ENCODE results near the gene CRACDL. TPM values are rescaled to one million over a fixed set of nuclear protein-coding genes. Genes with fewer than 3 reads are reported as not detected.
A peak's percentile ranks its signal among the peaks of the same experiment; 100 is the strongest.

The CRACDL gene
- total RNA-seq, 1 donor from 2014 or later, result 3.0 TPM

DNA sequence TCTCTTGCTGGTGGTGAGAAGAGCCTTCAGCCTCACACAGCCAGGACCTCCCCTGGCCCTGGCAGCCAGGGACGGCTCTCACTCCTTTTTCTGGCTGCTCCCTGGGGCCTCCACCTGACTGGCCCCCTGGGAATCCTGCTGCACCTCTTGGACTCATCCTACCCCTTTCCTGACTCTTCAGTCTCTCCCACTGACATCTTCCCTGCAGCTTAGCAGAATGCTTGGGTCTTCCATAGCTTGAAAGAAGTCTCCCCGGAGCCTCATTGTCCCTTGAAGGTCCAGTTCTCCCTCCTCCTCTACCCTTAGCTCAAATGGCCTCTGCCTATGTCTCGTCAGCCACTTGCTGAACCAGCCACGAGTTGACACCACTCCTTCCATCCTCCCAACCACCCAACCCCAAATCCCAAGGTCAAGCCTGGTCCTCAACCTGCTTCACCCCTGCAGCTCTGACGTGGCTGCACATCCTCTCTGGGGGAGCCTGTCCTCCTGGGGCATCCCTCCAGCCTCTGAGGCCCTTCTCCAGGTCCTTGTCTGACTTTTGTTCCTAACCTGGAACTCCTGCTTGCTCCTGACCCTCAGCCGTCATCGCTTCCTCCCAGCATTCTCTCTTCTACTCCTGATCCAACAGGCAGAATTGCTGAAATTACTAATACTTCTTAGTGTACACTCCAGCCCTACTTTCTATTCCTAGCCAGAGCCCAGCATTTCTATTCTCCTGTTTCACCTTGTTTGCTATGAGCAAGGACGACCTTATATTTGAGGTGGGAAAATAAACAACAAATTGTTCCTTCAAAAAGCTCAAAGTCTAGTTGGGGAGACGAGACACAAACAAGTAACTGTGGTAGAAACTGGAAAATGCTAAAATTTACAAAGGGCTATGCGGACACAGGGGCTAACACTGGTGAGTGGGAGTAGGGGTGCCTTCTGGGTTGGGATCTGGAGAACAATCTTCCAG lies 136.4 kb downstream of the CRACDL start:
- no peaks in the 10 kb centered on the region for H3K9me3 ChIP-seq (replicated peaks)
- TF ChIP-seq, protein P1, sequence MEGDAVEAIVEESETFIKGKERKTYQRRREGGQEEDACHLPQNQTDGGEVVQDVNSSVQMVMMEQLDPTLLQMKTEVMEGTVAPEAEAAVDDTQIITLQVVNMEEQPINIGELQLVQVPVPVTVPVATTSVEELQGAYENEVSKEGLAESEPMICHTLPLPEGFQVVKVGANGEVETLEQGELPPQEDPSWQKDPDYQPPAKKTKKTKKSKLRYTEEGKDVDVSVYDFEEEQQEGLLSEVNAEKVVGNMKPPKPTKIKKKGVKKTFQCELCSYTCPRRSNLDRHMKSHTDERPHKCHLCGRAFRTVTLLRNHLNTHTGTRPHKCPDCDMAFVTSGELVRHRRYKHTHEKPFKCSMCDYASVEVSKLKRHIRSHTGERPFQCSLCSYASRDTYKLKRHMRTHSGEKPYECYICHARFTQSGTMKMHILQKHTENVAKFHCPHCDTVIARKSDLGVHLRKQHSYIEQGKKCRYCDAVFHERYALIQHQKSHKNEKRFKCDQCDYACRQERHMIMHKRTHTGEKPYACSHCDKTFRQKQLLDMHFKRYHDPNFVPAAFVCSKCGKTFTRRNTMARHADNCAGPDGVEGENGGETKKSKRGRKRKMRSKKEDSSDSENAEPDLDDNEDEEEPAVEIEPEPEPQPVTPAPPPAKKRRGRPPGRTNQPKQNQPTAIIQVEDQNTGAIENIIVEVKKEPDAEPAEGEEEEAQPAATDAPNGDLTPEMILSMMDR (IDR thresholded peaks at IDR 0.05; ENCODE audit: borderline replicate concordance), result no peak
- H3K36me3 ChIP-seq, result no peaks in the 10 kb centered on the region
- peak overlapping the region; percentile 78 for H3K27ac ChIP-seq (replicated peaks)
- intact Hi-C loops (cut with micrococcal nuclease), result no loop called here
- H3K4me3 ChIP-seq, result no peak overlapping the region
- H3K4me1 ChIP-seq, result peaks cover 24% of the 10 kb centered on the region
- no peaks in the 10 kb centered on the region for H3K27me3 ChIP-seq (ENCODE audit: low read depth)
- no peak for DNase-seq

DNA sequence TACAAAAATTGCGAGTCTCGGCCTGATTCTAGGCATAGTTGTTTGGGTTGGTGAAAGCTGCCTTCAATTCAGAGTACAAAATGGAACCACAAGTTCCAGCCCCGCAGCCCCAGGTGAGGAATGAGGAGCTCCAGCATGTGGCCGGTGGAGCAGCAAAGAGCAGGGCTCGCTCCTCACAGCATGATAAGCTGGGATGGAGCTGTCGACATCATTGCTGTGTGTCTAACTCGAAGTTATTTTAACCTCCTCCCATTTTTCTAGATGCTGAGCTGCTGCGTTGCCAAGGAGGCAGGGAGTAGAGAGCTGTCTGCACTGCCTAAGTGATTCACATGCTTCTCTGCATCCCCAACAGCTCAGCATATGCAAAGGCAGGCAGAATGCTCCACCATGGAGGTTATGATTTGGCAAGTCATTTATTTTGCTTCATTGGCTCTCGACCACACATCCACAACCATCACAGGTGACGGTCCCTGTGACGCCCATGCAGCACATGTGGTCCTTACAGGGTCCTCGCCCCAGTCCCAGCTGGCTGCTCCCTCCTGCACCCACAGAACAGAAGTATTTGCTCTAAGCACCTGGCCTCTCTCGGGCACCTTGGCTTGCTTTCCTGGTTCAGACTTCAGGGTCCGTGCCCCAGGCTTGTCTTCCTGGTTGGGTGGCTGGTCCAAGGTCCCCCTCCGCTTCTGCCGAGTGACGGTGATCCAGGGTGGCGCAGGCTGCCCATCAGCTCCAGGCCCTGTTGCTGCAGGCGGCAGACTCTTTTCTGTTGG lies 139.1 kb downstream of the CRACDL start:
- intact Hi-C loops (cut with micrococcal nuclease), result no loop called here
- no peak for DNase-seq
- H3K4me1 ChIP-seq, result peaks cover 24% of the 10 kb centered on the region
- TF ChIP-seq, protein P1 (IDR thresholded peaks at IDR 0.05; ENCODE audit: borderline replicate concordance), result no peak
- H3K27ac ChIP-seq (replicated peaks), result no peak overlapping the region
- peaks cover 16% of the 10 kb centered on the region for H3K36me3 ChIP-seq
- no peak overlapping the region for H3K4me3 ChIP-seq
- no peaks in the 10 kb centered on the region for H3K27me3 ChIP-seq (ENCODE audit: low read depth)
- H3K9me3 ChIP-seq (replicated peaks), result no peaks in the 10 kb centered on the region

DNA sequence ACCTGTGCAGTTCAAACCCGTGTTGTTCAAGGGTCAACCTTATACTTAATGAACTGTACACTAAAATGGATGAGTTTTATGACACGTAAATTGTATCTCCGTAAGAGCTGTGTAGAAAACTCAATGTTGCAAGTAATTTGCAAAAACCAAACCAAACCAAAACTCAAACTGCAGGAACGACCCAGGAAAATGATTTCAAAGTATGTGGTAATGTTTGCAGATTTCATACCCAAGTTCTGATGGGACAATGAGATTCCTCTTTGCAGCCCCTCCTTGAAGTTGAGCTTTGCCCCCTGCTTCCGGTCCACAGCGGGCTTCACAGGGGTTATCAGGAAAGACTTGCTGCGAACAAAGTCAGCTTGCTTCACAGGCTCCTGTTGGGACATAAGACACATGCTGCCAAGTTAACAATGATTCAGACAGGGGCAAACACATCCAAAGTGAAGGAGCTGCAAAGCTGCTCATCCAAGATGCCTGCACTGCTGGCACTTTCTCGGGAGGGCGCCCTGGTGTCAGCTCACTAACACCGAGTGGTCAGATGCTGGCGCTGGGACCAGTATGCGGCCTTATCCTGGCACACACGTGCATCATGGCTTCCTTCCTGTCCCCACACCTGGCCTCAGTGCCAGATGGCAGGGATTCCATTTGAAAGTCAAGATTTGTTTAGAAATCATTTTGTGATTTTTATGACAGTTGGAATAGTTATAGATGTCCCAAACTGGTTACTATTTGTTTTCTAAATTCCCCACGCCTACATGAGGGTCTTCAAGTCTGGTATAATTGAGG lies 139.9 kb downstream of the CRACDL start:
- TF ChIP-seq, protein P1 (IDR thresholded peaks at IDR 0.05; ENCODE audit: borderline replicate concordance), result no peak
- no peak for DNase-seq
- intact Hi-C loops (cut with micrococcal nuclease), result no loop called here
- Histone ChIP-seq H3K9me3 (replicated peaks) (no peaks in the 10 kb centered on the region), H3K4me1 (peaks cover 22% of the 10 kb centered on the region), H3K27me3 (ENCODE audit: low read depth) (no peaks in the 10 kb centered on the region), H3K4me3 (no peak overlapping the region), H3K27ac (replicated peaks) (no peak overlapping the region), H3K36me3 (peaks cover 16% of the 10 kb centered on the region)

DNA sequence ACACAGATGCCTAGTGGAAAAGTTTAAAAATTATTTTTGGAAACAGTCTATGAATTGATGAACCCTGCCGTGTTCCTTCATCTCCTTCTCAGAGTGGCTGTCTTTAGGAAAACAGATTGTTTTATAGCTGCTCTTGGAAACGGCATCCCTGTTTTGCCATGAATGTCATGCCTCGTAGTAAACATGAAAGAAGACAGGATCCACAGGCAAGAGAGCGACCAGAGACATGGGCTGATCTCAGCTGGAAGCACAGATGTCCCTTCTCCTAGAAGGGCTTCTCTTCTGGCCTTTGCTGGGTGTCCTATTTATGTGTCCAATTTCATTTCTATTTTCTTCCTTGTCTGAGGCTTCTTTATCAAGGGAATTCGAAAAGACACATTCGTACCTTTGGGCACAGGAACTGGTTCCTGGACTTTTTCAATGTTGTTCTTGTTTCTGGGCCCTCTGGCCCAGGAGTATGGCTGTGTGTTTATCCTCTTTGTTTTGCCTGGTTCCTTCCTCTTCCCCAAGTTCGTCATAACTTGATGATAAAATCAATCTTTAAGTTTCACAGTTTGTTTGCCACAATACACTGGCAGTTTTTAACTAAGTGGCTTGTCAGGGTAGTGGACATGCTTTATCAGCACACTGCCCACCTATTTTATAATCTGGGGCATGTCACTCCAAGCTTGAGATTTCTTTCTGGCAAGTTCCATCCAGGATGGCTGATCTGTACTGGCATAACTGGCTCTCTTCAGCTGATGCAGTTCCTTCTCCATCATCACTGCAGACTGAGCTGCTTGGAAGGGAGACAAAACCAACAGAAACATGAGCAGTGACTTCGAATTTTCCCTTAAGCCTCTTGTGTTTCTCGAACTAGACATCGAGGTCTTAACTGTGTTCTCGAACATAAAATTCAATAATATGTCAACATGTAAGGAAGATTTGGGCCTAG lies 141.9 kb downstream of the CRACDL start:
- Histone ChIP-seq H3K36me3 (peaks cover 16% of the 10 kb centered on the region), H3K9me3 (replicated peaks) (no peaks in the 10 kb centered on the region), H3K27me3 (ENCODE audit: low read depth) (no peaks in the 10 kb centered on the region), H3K4me3 (no peak overlapping the region), H3K4me1 (peaks cover 6% of the 10 kb centered on the region), H3K27ac (replicated peaks) (peak overlapping the region; percentile 22)
- TF ChIP-seq, protein P1 (IDR thresholded peaks at IDR 0.05; ENCODE audit: borderline replicate concordance), result no peak
- no peak for DNase-seq
- intact Hi-C loops (cut with micrococcal nuclease), result no loop called here
